GM21786 (cell line): ENCODE measurements around the gene SLC12A6.
A peak's percentile ranks its signal among the peaks of the same experiment; 100 is the strongest.

Source experiments
- ATAC-seq: cut with Tn5 transposase; IDR thresholded peaks from one replicate; pipeline ENCODE4 v1.9.1; 2021; ENCODE audit not compliant: unreplicated experiment

SLC12A6 gene

DNA sequence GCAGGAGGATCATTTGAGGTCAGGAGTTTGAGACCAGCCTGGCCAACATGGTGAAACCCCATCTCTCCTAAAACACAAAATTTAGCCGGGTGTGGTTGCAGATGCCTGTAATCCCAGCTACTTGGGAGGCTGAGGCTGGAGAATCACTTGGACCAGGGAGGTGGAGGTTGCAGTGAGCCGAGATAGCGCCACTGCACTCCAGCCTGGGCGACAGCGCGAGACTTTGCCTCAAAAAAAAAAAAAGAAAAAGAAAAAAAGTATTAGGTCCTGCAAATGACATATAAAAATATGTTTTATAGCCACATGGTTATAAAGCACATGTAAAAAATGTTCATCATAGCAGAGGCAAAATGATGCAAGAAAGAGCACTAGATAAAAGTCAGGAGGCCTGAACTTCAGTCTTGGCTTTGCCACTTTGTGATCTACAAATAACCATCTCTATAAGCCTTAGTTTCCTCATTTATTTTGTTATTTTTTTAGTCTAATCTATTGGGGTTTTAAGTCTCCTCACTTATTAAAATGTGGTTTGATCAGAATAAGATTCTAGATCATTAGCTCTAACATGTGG, 4.9 kb downstream of the SLC12A6 start:
- no peak for ATAC-seq

DNA sequence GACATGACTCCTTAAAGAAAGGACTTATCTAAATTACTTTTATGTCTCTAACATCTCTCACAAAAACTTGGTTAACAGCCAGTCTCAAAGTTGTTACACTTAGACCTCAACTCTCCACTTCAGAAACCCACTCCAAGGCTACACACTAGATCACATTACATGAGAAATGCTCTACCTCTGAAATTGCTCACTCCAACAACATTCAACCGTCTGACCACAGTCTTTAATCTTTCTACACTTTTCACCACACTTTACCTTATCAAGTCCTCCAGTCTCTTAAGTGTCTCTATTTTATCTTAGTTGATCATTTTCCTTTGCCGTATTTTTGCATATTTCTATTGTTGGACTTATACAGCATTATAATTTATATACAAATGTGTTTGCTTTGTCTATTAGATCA, 5.8 kb downstream of the SLC12A6 start:
- no peak for ATAC-seq

DNA sequence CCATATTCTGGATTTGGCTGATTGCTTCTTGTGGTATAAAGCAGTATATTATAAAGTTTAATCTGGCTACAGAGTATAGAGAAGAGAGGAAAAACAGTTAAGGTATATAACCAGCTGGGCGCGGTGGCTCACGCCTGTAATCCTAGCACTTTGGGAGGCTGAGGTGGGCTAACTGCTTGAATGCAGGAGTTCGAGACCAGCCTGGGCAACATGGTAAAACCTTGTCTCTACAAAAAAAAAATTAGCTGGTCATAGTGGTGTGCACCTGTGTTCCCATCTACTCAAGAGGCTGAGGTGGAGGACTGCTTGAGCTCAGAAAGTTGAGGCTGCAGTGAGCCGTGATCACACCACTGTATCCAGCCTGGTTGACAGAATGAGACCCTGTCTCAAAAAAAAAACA, 7.3 kb downstream of the SLC12A6 start:
- no peak for ATAC-seq

DNA sequence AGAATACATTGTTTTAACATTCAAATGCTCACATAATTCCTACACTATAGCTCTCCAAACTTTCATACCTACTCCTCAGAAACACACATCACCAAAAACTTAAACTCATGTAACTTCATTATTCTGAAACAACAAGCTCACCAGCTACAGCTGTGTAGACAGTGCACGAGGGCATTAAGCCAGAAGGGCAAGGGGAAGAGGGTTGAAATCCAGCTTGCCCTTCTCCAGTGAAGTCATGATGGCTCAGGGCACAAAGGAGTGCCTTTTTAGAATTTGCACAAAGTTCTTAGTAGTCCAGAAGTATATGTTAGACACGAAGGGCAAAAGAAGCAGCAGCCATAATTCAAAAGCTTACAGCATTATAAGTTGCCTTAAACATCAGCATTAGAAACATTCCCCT, 8.6 kb downstream of the SLC12A6 start:
- no peak for ATAC-seq

DNA sequence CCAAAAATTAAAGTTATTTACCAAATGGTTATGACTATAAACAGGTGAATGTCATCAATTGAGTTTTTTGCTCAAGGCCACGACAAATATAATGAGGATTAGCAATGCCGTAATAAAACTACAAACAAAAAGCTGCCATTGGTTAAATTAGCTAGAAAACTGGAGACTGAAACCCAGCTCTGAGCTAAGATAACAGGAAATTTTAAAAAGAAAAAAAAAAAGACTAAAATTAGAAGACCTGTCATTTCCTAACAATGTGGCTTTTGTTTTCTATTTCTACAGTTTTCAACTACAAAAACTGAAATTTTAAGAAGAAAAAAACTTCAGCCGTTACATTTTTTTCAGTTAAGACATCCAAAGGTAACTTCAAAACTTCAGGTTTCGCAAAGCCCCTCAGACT, 9.7 kb downstream of the SLC12A6 start:
- no peak for ATAC-seq

DNA sequence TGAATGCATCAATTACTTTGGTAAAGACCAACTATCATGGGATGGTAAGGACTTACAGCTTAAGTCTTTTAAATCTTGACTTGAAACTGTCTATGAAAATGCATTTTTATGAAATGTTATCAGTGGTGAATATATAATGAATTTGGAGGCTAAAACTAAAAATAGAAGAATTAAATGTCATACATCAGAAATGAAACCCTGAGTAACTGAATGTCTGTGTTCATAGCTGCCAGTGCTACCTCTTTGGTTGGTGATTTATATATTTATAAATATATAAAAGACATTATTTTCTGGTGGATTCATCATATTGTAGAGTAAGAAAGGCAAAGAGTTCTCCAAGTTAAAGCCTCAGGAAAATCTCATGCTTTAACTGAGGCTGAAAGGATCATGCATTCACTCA, 12.2 kb downstream of the SLC12A6 start:
- no peak for ATAC-seq

DNA sequence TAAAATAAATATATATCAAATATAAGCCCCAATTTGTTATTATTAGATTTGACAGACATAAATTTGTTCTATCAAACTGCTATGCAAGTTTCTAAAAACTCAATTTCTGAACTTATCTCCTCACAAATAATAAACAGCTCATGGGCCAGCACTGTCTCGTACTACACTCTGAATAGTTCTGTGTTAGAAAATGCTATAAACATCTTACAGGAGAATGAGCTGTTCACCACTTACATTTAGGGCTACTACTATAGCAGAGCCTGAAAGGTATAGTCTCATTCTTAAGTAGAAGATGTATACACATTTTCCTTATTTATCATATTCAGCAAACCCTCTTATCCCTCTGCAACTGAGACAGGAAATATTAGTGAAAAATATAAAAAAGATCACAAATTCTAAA, 12.6 kb downstream of the SLC12A6 start:
- ATAC-seq = no peak

DNA sequence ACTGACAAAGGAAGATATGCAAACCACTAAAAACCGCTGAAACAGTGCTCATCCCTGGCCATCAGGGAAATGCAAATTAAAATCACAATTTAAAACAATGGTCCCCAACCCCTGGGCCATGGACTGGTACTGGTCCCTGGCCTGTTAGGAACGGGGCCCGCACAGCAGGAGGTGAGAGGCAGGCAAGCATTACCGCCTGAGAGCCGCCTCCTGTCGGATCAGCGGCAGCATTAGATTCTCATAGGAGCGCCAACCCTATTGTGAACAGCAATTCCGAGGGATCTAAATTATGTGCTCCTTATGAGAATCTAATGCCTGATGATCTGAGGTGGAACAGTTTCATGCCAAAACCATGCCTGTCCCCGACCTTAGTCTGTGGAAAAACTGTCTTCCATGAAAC, 14.4 kb downstream of the SLC12A6 start:
- no peak for ATAC-seq

DNA sequence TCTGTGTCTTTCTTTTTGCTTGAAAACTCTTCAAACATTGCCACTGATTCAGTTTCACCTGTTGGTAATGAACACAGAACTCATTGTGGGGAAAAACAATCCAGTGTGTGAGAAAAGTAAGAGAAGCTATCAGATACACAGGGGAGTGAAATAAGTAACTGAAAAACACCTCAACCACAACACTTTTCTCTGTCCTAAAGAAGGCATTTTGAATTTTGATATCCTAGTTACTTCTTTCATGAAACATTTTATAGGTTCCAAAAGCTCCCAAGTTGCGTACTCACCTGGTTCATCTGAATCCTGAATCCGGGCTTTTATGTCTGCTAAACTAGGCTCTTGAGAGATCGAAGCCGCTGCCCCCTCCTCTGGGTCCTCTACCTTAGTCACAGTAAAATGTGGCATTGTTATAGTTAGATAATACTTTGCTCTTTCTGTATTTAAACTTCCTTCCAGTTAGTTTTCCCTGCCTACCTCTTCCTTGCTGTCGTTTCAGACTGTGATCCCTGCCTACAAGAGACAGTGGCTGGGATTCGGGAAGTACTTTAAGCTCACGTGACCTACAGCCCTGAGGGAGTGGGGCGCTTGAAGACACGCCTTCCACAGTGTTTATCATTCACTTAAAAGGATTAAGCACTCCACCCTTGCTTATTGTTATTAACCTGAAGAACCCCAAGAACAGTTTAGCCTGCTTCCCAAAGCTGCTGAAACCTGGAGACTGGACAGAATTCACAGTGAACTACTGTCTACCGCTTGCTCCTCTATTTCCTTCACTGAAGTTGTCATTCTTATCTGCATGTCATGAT, 19.1 kb downstream of the SLC12A6 start:
- peak; percentile 68 for ATAC-seq

DNA sequence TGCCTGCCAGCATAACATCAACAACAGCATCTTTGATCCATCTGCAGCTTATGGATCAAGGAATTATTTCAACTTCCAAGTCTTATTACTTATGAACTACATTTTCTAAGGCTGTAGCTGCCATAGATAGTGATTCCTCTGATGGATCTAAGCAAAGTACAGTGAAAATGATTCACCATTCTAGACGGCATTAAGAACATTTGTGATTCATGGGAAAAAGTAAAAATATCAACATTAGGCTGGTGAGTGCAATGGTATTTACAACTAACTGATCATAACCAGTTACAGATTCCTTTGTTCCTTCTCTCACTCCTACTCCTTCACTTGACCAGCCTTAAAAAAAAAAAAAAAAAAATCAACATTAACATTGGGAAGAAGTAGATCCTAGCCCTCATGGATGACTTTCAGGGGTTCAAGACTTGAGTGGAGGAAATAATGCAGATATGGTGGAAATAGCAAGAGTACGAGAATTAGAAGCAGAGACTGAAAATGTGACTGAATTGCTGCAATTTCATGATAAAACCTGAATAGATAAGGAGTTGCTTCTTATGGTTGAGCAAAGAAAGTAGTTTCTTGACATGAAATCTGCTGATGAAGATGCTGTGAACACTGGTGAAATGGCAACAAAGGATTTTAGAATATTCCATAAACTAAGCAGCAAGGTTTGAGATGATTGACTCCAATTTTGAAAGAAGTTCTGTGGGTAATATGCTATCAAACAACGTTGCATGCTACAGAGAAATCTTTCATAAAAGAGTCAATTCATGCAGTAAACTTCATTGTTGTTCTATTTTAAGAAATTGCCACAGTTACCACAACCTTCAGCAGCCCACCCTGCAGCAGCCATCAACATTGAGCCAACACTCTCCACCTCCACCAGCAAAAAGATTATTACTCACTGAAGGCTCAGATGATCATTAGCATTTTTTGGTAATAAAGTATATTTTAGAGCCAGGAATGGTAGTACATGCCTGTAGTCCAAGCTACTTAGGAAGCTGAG, 22.8 kb downstream of the SLC12A6 start:
- ATAC-seq = no peak

DNA sequence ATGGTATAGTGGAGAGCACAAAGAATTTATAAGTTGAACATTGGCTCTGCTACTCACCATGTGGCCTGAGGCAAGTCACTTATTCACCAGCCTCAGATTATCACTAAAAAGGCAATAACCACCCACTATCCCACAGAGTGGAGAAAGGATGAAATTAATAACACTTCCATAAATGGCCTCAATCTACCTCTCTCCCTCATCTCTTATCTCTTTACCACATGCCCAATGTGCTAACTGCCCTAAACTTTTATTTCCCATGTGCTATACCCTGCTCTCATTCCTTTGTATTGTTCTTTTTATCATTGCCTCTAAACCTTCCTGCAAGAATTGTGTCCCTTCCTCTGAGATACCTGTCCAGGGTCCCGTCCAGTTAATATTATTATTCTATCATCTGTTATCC, 26.0 kb downstream of the SLC12A6 start:
- no peak for ATAC-seq

DNA sequence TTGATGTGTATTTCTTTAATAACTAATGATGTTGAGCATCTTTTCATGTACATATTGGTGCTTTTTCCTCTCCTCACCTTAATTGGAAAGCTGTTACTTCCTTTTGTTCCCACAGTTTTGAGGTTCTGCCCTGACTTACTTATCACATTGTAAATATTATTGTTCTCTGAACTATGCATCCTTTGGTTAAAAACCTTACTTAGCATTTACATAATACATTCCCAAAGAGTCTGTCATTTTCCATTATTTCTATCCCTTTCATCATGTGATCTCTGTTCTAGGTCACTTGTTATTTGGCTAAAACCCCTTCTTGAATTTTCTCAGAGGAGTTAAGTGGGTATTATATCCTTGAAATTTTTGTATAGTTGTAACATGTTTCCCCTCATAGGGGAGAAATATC, 33.0 kb downstream of the SLC12A6 start:
- no peak for ATAC-seq

DNA sequence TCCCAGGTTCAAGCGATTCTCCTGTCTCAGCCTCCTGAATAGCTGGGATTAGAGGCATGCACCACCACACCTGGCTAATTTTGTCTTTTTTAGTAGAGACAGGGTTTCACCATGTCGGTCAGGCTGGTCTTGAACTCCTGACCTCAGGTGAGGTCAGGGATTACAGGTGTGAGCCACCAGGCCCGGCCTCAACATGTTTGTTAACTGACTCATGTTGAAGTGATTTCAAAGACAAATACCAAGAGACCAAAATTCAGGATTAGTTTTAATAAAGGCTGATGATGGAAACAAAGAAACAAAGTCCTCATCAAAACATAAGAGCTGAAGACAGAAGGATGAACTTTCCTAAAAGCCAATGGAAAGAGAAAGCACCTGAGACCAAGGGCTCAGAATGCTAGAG, 36.5 kb downstream of the SLC12A6 start:
- no peak for ATAC-seq

DNA sequence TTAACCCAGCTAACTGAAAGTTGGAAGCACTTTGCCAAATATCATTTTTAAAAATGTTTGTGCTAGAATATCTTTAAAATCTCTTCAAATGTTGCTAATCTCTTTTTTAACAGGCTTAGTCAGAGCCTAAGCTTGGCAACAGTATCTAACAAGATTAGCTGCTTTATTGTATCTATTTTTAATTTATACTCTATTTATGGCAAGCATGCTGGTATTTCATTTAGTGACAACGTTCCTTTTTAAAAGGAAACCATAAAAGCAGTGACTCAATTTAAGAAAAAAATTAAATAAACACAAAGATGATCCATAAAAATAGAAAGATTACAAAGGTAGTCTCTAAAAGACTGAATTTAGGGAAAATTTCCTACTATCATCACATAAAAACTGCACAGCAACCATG, 40.5 kb downstream of the SLC12A6 start:
- no peak for ATAC-seq

DNA sequence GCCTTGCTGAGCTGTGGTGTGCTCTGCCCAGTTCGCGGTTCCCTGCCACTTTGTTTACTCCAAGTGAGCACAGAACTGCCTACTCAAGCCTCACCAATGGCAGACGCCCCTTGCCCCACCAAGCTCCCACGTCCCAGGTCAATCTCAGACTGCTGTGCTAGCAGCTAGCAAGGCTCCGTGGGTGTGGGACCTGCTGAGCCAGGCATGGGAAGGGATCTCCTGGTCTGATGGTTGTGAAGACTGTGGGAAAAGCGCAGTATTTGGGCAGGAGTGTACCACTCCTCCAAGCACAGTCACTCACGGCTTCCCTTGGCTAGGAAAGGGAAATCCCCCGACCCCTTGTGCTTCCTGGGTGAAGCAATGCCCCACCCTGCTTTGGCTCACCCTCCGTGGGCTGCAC, 45.0 kb downstream of the SLC12A6 start:
- ATAC-seq = no peak

DNA sequence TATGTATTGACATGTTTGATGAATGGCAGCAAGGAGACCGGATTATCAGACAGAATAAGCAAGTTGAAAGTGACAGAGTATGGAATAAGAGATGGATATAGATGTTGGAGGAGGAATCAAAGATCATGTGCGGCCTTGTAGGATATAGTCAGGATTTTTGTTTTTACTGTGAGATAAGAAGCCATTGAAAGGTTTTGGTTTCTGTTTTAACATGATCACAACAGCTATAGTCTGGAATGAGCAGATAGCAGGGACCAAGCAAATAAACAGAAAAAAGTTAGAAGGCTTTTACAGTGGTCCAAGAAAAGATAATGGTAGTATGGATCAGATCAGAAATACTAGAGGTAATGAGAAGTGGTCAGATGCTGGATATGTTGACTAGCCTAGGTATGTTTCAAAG, 52.6 kb downstream of the SLC12A6 start:
- no peak for ATAC-seq

DNA sequence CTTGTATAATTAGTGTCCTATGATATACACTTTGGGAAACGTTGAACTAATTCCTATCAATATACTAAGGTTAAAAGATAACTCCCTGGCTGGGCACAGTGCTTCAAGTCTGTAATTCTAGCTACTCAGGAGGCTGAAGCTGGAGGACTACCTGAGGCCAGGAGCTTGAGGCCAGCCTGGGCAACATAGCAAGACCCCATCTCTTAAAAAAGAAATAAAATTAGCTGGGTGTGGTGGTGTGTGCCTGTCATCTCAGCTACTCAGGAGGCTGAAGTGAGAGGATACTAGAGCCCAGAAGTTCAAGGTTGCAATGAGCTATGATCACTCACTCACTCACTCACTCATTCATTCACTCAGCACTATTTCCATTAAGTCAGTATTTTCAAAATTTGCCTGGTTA, 55.2 kb downstream of the SLC12A6 start:
- ATAC-seq = no peak

DNA sequence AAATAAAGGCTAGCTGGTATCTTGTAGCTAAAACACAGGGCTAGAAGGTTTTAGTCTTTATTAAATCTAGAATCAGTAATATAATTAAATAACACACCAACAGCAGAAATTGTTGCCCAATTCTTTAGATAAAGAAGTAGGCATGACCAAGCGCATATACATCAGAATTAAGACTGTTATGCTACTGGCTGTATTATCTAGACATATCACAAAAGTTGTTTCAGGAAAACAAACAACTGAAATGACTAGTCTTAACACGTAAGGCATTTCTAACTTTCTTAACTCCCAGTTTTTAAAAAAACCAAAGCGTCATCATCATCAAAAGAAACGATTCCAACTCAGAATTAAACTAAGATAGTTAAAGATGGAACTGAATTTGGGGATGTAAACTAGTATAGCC, 57.4 kb downstream of the SLC12A6 start:
- ATAC-seq = no peak

DNA sequence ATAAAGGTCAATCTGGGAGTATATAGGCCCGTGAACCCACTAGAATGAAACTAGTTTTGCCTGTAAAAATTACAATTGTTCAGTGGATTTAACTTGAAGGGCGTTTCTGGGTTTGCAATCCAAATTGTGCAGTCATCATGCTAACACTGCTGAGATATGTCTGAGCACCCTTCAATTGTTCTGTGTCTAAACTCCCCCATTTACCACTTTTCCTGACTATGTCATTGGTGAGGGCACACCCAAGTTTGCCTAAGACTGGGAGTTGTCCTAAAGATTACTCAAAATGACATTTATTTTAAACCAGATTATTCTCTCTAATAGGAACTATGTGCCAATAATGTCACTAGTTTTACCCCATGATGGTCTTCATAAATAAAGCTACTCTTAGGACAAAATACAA, 58.2 kb downstream of the SLC12A6 start:
- ATAC-seq = no peak

DNA sequence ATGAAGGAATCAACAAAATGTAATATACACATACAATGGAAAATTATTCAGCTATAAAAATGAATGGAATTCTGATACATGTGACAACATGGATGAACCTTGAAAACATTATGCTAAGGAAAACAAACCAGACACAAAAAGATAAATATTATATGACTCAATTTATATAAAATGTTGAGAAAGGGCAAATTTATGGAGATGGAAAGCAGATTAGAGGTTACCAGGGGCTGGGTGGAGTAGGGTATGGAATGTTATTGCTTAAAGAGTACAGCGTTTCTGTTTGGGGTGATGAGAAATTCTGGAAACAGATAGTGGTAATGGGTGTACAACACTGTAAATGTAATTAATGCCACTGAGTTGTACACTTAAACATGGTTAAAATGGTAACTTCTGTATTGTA, 61.9 kb downstream of the SLC12A6 start:
- ATAC-seq = no peak

DNA sequence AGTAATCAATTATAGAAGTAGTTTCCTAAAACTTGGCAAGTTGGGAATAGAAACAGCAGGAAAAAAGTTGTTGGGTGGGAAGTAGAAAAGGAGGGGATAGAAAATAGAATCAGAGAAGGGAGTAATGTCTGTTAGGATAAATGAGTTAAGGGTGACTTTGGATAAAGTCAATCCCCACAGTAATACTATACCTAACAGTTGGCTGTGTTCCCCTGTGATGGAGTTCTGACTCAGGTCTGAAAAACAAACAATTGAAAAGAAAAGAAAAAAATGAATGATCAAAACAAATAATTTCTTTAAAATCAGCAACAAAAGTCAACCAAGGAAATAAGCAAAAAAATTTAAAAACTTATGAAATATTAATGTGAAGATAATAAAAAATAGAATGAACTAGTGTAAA, 62.4 kb downstream of the SLC12A6 start:
- ATAC-seq = no peak

DNA sequence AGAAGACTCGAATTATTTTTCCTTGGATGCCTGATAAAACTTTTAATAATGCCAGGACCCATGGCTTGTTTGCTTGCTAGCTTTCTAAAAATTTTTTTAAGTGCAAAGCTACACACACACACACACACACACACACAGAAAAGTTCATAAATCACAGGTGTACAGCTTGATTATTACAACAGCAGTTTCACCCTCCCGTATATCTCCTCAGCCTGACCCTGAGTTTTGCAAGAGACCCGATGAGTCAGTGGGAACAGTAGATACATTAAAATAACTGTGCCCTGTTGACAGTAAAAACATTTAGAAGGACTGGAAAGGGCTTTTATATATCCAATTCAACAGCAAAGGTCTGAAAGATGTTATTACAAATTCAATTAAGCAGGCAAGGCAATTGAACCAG, 66.1 kb downstream of the SLC12A6 start:
- ATAC-seq = no peak
